ENCODE results near the gene TEKT5.

GRCh38 chr16:10694306-10694705 is 424 bp downstream of the TEKT5 start:
- TF ChIP-seq POLR2A (IDR thresholded peaks at IDR 0.05) = no peak
- TF ChIP-seq CTCF (IDR thresholded peaks at IDR 0.05) = no peak

Measured in right lobe of liver (tissue), 4 donors.